Forelimb muscle (tissue), 1 donor: ENCODE data around the gene SKIL. TPM values are rescaled to one million over a fixed set of nuclear protein-coding genes. Genes with fewer than 3 reads are reported as not detected.

ENCODE experiments used
- DNase-seq: peaks from one replicate; pipeline ENCODE4 v3.0.0-alpha.2; 2013; ENCODE audit warnings: low read depth
- polyA plus RNA-seq: library from polyadenylated mRNA; unstranded; fragments of 120-200 nt; gene quantifications from one replicate; pipeline ENCODE4 v1.2.1, GENCODE V29; 2013; ENCODE audit not compliant: insufficient read length

The SKIL gene
- polyA plus RNA-seq, 1 donor: 28.2 TPM

DNA sequence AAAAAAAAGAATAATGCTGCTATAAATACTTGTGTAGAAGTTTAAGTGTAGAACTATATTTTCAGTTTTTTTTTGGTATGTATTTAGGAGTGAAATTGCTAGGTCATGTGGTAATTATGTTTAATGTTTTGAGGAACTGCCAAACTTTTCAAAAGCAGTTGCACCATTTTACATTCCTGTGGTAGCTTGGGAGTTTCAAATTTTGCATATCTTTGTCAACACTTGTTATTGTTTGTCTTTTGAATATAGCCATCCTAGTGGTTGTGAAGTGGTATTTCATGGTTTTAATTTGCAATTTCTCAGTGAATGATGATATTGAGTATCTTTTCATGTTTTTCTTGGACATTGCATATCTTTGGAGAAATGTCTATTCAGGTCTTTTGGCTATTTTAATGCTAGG lies 30.4 kb downstream of the SKIL start:
- no peak for DNase-seq

DNA sequence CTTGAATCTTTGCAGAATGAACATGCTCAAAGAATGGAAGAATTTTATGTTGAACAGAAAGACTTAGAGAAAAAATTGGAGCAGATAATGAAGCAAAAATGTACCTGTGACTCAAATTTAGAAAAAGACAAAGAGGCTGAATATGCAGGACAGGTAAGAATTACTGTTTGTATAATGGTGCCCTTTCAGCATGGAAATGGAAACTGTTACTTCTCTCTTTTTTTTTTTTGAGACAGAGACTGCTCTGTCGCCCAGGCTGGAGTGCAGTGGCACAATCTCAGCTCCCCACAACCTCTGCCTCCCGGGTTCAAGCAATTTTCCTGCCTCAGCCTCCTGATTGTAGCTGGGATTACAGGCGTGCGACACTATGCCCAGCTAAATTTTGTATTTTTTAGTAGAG lies 33.6 kb downstream of the SKIL start:
- DNase-seq: no peak

DNA sequence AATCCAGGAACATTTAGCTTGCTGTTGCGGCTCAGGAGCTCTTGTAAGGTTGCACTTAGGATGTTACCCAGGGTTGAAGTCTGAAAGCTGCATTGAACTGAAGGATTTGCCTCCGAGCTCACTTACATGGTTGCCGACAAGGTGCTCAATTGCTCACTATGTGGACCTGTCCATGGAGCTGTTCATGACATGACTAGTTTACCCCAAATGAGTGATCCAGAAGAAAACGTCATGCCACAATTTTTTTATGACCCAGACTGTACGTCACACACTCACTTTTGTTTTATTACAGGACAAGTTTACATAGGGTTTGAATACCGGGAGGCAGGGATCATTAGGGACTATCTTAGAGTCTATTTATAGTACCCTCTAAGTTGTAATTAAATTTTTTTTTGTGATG lies 40.2 kb downstream of the SKIL start:
- DNase-seq: no peak

GRCh38 chr3:170405101-170405500 lies 47.6 kb downstream of the SKIL start:
- DNase-seq: no peak

GRCh38 chr3:170410428-170411029 lies 53.0 kb downstream of the SKIL start:
- DNase-seq: no peak

GRCh38 chr3:170413291-170413690 lies 55.8 kb downstream of the SKIL start:
- DNase-seq: no peak

DNA sequence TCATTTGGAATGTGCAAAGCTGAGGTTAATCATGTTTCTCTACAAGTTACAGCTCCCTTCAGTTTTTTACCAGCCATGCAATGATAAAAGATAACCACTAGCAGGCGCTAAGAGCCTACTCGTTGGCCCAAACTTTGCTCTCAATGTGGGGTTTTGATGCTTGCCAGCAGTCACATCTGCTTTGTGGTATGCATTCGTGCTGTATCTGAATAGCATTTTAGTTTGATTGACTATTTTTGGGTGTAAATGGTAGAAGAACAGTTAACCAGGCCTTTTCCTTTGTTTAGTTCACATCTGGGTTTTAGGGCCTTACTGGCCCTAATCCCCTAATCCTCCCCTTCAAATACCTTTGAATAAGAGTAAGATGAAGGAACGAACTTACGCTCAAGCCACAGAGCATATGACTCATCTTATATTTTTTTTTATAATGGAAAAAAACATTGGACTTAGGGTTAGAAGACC lies 56.7 kb downstream of the SKIL start:
- peak; percentile 53 for DNase-seq

GRCh38 chr3:170417090-170417489 lies 59.6 kb downstream of the SKIL start:
- no peak for DNase-seq

DNA sequence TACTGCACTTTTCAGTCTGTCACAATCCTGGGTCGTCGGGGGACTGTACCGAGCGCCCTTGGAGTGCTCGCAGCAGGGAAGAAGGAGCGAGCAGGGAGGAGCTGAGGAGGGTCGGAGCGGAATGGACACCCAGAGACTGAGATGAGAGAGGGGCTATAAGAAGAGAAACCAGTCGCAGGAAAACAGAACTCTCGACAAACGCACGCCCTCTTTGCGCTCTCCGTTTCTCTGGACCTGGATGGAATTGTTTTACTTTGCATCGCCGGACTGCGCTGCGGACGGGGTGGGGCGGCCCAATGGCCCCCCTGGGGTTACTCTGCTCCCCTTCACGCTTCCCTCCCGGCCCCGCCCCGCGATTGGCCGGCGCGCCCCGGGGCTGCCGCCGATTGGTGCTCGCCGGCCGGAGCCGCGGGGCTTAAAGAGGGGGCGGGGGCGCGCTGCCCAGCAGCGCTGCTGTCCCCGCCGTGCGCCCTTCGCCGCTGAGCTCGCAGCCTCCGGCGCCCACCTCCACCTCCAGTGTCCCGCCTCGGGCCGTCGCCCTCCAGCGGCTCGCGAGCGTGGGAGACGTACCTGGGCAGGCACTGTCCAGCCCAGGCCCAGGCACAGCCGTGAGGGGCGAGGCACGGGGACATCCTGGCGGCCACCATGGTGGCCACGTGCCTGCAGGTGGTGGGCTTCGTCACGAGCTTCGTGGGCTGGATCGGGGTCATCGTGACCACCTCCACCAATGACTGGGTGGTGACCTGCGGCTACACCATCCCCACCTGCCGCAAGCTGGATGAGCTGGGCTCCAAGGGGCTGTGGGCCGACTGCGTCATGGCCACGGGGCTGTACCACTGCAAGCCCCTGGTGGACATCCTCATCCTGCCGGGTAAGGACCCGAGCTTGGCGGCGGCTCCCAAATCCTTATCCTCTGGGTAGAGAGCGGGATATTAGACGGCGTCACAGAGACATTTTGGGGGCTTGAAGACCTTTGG lies 61.2 kb downstream of the SKIL start, which contains the start of gene CLDN11:
Gene CLDN11, plus strand, starts transcription at position 447 of the 977 bp plus-strand sequence. Its CDS starts 199 bp downstream, at position 646.
- no peak for DNase-seq

DNA sequence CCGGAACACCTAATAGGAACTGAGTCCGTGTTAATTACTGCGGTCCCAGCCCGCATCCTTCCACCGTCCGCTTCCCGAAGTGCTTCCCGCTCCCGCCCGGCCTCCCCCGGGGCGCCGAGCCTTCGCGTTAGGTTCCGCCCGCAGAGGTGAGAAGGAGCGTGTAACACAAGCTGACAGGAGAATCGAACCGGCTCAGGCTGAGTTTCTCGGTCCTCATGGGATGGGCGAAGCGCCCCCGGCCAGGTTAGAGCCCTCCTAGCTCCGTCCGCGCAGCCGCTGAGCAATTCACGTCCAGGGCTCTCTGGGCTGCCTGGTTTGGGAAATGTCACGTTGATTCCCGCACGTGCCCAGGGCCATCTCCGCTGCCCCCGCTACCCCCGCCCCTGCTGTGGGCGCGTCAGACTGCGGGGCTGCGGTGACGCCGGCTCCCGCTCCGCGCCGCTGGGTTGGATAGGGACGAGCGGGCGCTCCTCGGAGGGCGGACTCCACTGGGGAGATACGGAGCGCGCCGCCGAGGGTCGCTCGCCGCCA lies 62.1 kb downstream of the SKIL start:
- DNase-seq: no peak

- no peak for DNase-seq
Measured at GRCh38 chr3:170420307-170420821, 62.8 kb downstream of the SKIL start.

DNA sequence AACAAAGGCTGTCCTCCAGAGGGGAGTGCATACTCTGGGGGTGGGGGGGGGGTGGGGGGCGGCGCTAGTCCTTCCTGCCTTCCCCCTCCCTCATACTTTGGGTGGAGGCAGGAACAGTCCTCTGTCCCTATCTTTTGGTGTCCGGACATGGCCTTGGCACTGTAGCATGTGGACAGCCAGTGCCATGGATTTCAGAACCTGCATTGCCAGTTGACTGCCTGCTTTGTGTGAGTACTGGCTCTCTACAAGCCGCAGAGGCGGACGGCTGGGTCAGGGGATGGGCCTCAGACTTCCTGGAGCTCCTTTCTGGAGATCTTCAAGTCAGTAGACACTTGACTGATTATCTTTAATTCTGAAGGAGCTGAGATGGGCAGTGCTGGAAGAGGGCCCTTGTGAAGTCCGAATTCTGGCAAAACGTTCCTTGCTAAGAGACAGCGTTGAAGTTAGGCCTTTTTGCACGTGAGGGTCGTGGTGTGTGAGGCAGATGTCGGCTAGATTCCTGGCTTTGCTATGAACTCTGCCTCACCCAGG lies 63.7 kb downstream of the SKIL start:
- no peak for DNase-seq

- no peak for DNase-seq
Measured at GRCh38 chr3:170421758-170422157, 64.2 kb downstream of the SKIL start.

- DNase-seq: no peak
Measured at GRCh38 chr3:170423001-170423615, 65.6 kb downstream of the SKIL start.

DNA sequence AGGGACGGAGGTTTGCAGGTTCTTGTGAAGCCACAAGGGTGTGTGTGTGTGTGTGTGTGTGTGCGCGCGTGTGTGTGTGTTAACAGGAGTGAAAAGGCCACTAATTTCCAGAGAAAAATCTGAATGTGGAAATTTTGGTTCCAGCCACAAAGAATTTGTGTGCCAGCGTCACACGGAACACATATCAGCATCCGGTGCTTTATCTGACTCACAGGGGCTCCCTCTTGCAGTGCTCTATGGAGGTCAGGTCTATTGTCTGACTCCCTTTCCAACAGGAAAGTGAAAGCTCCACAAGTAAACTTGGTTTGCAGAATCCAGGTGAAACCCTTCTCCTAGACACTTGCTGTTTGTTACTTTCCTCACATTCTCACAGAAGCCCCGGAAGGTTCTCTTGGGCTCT lies 67.4 kb downstream of the SKIL start:
- no peak for DNase-seq

GRCh38 chr3:170425491-170426239 lies 68.2 kb downstream of the SKIL start:
- no peak for DNase-seq

GRCh38 chr3:170426240-170426797 lies 68.8 kb downstream of the SKIL start:
- DNase-seq: no peak

GRCh38 chr3:170428095-170428494 lies 70.6 kb downstream of the SKIL start:
- no peak for DNase-seq

DNA sequence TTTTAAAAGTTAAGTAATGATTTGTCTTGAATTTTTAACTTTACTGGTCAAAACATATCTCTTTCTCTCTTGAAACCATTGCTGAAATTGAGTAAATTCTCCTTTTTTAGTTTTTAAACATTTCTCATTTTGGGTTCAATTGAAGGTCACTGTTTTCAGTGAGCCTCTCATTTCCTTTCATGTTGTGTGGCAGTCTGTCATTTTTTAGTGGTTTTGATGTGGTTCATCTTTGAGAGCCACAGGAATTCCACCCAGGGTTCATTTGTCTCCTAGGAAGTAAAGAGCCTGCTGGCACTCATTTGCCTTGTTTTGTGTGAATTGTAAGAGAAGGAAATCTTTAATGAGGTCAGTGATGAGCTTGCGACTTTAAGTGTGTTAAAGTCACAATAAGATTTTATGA lies 71.5 kb downstream of the SKIL start:
- DNase-seq: no peak

GRCh38 chr3:170431054-170431453 lies 73.5 kb downstream of the SKIL start:
- no peak for DNase-seq

DNA sequence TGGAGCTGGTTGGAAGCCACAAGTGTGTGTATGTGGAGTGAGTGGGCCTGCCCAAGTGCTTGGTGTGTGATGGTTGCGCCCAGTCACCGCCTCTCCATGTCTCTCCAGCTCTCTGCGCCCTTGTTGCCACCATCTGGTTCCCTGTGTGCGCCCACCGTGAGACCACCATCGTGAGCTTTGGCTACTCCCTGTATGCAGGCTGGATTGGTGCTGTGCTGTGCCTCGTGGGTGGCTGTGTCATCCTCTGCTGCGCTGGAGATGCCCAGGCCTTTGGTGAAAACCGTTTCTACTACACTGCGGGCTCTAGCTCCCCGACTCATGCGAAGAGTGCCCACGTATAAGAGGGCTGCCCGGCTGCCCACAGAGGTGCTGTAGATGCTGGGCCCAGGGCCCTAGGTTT lies 74.9 kb downstream of the SKIL start:
- DNase-seq: no peak
